ENCODE data around the gene THAP12. TPM values are rescaled to one million over a fixed set of nuclear protein-coding genes. Genes with fewer than 3 reads are reported as not detected.
A peak's percentile ranks its signal among the peaks of the same experiment; 100 is the strongest.

THAP12 gene
- total RNA-seq, 1 experiment from 2014 or later = 27.6 TPM

DNA sequence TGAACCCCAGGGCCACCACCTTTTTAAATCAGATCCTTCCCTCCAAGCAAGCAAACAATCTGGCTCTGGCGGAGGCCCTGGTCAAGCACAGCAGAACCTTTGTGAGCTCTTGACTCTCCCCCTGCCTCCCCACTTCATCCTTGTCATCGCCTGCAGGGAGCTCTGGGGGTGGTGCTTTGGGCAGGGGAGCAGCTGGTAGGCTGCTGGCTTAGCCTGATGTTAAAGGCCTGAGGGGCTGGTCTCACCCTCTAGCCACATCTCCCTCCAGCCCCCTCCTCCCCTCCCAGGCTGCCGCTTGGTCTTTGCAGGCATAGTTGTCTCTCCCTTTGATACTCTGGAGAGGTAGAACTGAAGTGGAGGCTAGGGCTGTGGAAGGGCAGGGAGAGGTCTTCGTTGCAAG is 50.9 kb downstream of the THAP12 start:
- Mint-ChIP-seq H3K4me3 (no peak overlapping the region), H3K27ac (no peak overlapping the region)
- POLR2A ChIA-PET = no interaction called here

DNA sequence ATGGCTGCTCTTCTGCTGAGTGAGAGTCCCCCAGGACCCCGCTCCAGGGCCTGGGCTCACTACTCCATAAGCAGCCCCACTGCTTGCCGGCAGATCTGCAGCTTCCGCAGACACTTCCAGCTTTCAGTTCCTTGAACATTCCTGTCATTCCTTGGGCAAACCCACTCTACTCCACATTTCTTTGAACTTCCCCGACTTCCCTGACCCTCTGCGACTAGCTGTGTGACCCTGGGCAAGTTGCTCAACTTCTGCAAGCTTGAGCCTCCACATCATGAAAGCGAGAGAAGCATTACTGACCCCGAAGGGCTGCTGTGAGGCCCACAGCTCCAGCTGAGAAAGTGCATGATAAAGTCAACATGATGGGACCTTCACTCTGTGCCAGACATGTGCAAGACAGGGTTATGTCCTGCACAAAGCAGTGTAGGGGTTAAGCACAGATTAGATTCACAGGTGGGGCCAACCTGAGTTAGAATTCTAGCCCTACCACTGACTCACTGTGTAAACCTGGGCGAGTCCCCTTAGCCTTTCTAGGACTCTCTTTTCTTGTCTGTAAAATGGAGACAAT is 51.8 kb downstream of the THAP12 start:
- no peak overlapping the region for H3K4me3 Mint-ChIP-seq
- H3K27me3 Mint-ChIP-seq (ENCODE audit: low read depth) = peaks cover 4% of the 10 kb centered on the region
- peaks cover 11% of the 10 kb centered on the region for H3K4me1 Mint-ChIP-seq
- DNase-seq (ENCODE audit: low spot score) = peak; percentile 22
- H3K9me3 Mint-ChIP-seq = peaks cover 12% of the 10 kb centered on the region
- ChIA-PET CTCF (interaction anchor here (3.8 to 4.2 kb wide), 2 partner anchors 10 to 121 kb away, joined by 12 to 29 read pairs; no protein-coding TSS in a partner anchor), POLR2A (interaction anchor here (0.7 kb wide), 1 partner anchor 22 kb away, joined by 3 read pairs; no protein-coding TSS in a partner anchor)
- ATAC-seq = peak; percentile 79
- no peak for TF ChIP-seq ZNF138 (CRISPR knock-in tag; conservative IDR thresholded peaks at IDR 0.05)
- TF ChIP-seq GTF2I (CRISPR knock-in tag; conservative IDR thresholded peaks at IDR 0.05) = no peak
- TF ChIP-seq ELF4 (CRISPR knock-in tag; IDR thresholded peaks at IDR 0.05; ENCODE audit: low read depth) = no peak
- TF ChIP-seq ZNF219 (CRISPR knock-in tag; IDR thresholded peaks at IDR 0.05; ENCODE audit: borderline replicate concordance) = no peak
- no peak for TF ChIP-seq SOX15 (CRISPR knock-in tag; IDR thresholded peaks at IDR 0.05)
- no peak for TF ChIP-seq ATF1 (CRISPR knock-in tag; IDR thresholded peaks at IDR 0.05)
- no peak for TF ChIP-seq RORB (CRISPR knock-in tag; IDR thresholded peaks at IDR 0.05)
- TF ChIP-seq, protein P1, sequence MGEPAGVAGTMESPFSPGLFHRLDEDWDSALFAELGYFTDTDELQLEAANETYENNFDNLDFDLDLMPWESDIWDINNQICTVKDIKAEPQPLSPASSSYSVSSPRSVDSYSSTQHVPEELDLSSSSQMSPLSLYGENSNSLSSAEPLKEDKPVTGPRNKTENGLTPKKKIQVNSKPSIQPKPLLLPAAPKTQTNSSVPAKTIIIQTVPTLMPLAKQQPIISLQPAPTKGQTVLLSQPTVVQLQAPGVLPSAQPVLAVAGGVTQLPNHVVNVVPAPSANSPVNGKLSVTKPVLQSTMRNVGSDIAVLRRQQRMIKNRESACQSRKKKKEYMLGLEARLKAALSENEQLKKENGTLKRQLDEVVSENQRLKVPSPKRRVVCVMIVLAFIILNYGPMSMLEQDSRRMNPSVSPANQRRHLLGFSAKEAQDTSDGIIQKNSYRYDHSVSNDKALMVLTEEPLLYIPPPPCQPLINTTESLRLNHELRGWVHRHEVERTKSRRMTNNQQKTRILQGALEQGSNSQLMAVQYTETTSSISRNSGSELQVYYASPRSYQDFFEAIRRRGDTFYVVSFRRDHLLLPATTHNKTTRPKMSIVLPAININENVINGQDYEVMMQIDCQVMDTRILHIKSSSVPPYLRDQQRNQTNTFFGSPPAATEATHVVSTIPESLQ (CRISPR knock-in tag; IDR thresholded peaks at IDR 0.05) = no peak
- TF ChIP-seq, protein P2, sequence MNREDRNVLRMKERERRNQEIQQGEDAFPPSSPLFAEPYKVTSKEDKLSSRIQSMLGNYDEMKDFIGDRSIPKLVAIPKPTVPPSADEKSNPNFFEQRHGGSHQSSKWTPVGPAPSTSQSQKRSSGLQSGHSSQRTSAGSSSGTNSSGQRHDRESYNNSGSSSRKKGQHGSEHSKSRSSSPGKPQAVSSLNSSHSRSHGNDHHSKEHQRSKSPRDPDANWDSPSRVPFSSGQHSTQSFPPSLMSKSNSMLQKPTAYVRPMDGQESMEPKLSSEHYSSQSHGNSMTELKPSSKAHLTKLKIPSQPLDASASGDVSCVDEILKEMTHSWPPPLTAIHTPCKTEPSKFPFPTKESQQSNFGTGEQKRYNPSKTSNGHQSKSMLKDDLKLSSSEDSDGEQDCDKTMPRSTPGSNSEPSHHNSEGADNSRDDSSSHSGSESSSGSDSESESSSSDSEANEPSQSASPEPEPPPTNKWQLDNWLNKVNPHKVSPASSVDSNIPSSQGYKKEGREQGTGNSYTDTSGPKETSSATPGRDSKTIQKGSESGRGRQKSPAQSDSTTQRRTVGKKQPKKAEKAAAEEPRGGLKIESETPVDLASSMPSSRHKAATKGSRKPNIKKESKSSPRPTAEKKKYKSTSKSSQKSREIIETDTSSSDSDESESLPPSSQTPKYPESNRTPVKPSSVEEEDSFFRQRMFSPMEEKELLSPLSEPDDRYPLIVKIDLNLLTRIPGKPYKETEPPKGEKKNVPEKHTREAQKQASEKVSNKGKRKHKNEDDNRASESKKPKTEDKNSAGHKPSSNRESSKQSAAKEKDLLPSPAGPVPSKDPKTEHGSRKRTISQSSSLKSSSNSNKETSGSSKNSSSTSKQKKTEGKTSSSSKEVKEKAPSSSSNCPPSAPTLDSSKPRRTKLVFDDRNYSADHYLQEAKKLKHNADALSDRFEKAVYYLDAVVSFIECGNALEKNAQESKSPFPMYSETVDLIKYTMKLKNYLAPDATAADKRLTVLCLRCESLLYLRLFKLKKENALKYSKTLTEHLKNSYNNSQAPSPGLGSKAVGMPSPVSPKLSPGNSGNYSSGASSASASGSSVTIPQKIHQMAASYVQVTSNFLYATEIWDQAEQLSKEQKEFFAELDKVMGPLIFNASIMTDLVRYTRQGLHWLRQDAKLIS (CRISPR knock-in tag; IDR thresholded peaks at IDR 0.05; ENCODE audit: borderline replicate concordance) = no peak
- TF ChIP-seq, protein P3, sequence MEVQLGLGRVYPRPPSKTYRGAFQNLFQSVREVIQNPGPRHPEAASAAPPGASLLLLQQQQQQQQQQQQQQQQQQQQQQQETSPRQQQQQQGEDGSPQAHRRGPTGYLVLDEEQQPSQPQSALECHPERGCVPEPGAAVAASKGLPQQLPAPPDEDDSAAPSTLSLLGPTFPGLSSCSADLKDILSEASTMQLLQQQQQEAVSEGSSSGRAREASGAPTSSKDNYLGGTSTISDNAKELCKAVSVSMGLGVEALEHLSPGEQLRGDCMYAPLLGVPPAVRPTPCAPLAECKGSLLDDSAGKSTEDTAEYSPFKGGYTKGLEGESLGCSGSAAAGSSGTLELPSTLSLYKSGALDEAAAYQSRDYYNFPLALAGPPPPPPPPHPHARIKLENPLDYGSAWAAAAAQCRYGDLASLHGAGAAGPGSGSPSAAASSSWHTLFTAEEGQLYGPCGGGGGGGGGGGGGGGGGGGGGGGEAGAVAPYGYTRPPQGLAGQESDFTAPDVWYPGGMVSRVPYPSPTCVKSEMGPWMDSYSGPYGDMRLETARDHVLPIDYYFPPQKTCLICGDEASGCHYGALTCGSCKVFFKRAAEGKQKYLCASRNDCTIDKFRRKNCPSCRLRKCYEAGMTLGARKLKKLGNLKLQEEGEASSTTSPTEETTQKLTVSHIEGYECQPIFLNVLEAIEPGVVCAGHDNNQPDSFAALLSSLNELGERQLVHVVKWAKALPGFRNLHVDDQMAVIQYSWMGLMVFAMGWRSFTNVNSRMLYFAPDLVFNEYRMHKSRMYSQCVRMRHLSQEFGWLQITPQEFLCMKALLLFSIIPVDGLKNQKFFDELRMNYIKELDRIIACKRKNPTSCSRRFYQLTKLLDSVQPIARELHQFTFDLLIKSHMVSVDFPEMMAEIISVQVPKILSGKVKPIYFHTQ (CRISPR knock-in tag; IDR thresholded peaks at IDR 0.05) = no peak
- TF ChIP-seq, protein P4, sequence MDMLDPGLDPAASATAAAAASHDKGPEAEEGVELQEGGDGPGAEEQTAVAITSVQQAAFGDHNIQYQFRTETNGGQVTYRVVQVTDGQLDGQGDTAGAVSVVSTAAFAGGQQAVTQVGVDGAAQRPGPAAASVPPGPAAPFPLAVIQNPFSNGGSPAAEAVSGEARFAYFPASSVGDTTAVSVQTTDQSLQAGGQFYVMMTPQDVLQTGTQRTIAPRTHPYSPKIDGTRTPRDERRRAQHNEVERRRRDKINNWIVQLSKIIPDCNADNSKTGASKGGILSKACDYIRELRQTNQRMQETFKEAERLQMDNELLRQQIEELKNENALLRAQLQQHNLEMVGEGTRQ (CRISPR knock-in tag; IDR thresholded peaks at IDR 0.05) = no peak
- TF ChIP-seq RELA (CRISPR knock-in tag; IDR thresholded peaks at IDR 0.05; ENCODE audit: borderline replicate concordance) = no peak
- TF ChIP-seq, protein P5, sequence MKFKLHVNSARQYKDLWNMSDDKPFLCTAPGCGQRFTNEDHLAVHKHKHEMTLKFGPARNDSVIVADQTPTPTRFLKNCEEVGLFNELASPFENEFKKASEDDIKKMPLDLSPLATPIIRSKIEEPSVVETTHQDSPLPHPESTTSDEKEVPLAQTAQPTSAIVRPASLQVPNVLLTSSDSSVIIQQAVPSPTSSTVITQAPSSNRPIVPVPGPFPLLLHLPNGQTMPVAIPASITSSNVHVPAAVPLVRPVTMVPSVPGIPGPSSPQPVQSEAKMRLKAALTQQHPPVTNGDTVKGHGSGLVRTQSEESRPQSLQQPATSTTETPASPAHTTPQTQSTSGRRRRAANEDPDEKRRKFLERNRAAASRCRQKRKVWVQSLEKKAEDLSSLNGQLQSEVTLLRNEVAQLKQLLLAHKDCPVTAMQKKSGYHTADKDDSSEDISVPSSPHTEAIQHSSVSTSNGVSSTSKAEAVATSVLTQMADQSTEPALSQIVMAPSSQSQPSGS (CRISPR knock-in tag; IDR thresholded peaks at IDR 0.05; ENCODE audit: borderline replicate concordance, low read depth) = no peak
- TF ChIP-seq NFATC4 (CRISPR knock-in tag; IDR thresholded peaks at IDR 0.05) = no peak
- TF ChIP-seq ZNF671 (CRISPR knock-in tag; IDR thresholded peaks at IDR 0.05) = no peak
- no peak overlapping the region for H3K27ac Mint-ChIP-seq
- peaks cover 5% of the 10 kb centered on the region for H3K36me3 Mint-ChIP-seq

More for the DNA sequence above, 50.9 kb downstream of the THAP12 start:
- Mint-ChIP-seq H3K4me1 (peaks cover 11% of the 10 kb centered on the region), H3K36me3 (peaks cover 13% of the 10 kb centered on the region), H3K27me3 (ENCODE audit: low read depth) (peaks cover 5% of the 10 kb centered on the region), H3K9me3 (peaks cover 20% of the 10 kb centered on the region)
- ATAC-seq (peak; percentile 81), DNase-seq (ENCODE audit: low spot score) (peak; percentile 23)
- CTCF ChIA-PET = interaction anchor here (0.6 to 4.2 kb wide), 4 partner anchors 11 to 269 kb away, joined by 3 to 29 read pairs (median 8); no protein-coding TSS in a partner anchor
- TF ChIP-seq TP53 (CRISPR knock-in tag; IDR thresholded peaks at IDR 0.05) (no peak), RELA (CRISPR knock-in tag; IDR thresholded peaks at IDR 0.05; ENCODE audit: borderline replicate concordance) (no peak), ZNF416 (CRISPR knock-in tag; IDR thresholded peaks at IDR 0.05) (no peak), SMAD3 (CRISPR knock-in tag; IDR thresholded peaks at IDR 0.05; ENCODE audit: borderline replicate concordance) (no peak), TCF7 (CRISPR knock-in tag; IDR thresholded peaks at IDR 0.05; ENCODE audit: low read depth) (no peak), IRF2 (CRISPR knock-in tag; IDR thresholded peaks at IDR 0.05; ENCODE audit: borderline replicate concordance, low read depth) (no peak), NFATC4 (CRISPR knock-in tag; IDR thresholded peaks at IDR 0.05) (no peak)
